ENCODE measurements around the gene CENPVL3.
"Not testable (repeated sequence)": the region's sequence is repeated elsewhere in the genome, so short reads cannot be mapped to it uniquely, and the experiment has no call there.

The CENPVL3 gene

GRCh38 chrX:51618241-51619155 lies at the start of gene CENPVL3:
Gene CENPVL3 (minus strand): TSS chrX:51618912. CDS start chrX:51618873, 39 bp downstream.
- not testable (repeated sequence) for DNase-seq (ENCODE audit: low read depth)

GRCh38 chrX:51665981-51666380 lies 47.3 kb upstream of the CENPVL3 start:
- DNase-seq (ENCODE audit: low read depth): no peak

GRCh38 chrX:51643377-51643776 lies 24.7 kb upstream of the CENPVL3 start:
- no peak for DNase-seq (ENCODE audit: low read depth)

GRCh38 chrX:51641421-51642021 lies 22.8 kb upstream of the CENPVL3 start:
- DNase-seq (ENCODE audit: low read depth): no peak

DNA sequence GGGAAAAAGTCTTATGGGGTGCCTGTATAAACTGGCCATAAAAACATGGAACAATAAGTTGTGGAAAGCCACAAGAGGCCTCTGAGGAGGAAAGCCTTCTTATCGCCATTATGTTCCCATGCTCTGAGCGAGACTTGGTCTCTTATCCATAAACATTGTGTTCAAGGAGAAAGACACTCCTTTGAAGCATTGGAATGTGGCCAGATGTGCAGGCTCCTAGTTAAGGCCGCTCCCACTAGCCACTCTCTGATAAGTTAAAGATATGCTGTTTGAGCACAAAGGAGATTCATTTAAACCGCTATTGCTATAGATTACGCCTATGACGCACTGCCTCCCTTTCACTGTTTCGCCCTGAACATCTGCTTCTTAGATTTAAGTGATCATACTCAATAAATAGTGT lies 17.8 kb upstream of the CENPVL3 start:
- DNase-seq (ENCODE audit: low read depth): not testable (repeated sequence)

DNA sequence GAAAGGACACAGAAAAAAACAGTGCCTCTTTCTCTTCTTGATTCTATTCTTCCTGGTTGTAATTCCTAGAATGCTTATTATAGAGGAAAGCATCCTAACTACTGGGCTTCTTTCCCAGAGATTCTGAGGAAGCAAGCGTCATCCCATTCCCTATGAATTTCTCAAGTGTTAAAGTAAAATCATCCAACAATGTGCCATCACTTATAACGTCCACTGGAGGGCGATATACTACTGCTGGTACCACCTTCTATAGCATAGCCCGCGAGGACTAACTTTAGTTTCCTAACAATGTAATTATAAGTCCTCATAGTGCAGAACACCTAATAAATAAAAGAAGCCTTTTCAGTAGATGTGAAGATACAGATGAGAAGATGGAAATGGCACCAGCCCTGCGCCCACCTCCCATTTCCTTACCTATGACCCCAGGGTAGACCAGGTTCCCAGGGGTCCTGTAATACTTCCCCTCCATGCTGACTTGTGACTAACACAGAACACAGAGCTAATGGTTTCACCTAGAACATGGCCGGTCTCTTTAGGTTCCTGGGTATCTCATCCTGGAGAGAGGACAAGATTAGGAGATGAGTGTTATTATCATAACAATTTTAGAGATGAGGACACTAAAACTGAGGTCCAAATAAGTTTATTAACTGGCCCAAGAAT lies 4.2 kb downstream of the CENPVL3 start:
- no peak for DNase-seq (ENCODE audit: low read depth)

DNA sequence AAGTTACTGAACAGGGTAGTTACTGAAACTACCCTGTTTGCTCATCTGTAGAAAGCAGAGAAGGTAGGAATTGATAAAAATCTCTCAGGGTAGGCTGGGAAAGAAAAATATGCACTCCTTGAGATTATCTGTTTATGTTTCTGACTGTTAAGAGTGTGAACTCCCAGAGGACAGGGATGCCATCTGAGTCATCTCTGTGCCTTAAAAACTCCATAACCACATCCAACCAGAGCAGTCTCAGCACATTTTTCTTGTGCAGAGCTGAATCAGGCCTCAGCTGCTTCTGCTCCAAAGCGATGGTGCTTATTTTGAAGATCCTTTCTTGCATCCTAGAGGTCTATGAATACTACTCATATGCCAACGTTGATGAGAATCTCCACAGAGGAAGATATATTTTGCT lies 9.9 kb downstream of the CENPVL3 start:
- DNase-seq (ENCODE audit: low read depth): no peak

DNA sequence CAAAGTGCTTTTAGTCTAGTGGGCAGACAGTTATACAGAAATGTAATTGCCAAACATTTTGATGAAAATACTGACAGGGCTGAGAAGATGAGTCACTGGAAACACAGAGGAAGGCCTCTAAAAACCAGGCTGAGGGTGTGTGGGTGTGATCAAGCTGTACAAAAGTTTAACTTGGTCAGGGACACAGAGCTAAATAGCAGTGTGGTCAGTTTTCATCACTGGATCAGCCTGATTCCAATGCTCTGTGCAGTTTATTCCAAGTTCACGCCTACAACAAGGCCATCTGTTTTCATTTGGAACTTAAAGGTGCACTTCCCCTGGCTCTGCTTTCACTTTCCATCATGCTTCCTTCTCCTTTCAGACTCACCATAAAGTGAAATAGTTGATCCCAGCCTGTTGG lies 10.6 kb downstream of the CENPVL3 start:
- DNase-seq (ENCODE audit: low read depth): no peak

GRCh38 chrX:51606446-51606845 lies 12.3 kb downstream of the CENPVL3 start:
- no peak for DNase-seq (ENCODE audit: low read depth)

- DNase-seq (ENCODE audit: low read depth): no peak
These were observed 19.8 kb downstream of the CENPVL3 start for GRCh38 chrX:51598899-51599298.

DNA sequence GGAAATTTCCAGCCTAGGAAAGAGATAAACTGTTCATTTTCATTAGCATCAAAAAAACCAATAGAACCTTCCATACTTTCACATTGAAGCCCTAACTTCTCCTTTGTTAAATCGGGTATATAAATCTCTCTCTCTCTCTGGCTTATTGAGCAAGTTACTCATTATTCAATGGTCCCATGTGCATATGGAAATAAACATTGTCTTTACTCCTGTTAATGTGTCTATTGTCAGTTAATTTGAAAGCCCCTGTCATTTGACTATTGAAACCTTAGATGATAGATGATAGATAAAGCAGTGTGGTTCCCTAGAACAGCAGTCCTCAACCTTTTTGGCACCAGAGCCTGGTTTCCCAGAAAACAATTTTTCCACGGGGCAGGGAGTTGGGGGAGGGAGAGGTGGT lies 46.8 kb downstream of the CENPVL3 start:
- DNase-seq (ENCODE audit: low read depth): no peak

GRCh38 chrX:51569561-51569960 lies 49.2 kb downstream of the CENPVL3 start:
- DNase-seq (ENCODE audit: low read depth): no peak

- DNase-seq (ENCODE audit: low read depth): peak; percentile 22
These were observed 50.1 kb downstream of the CENPVL3 start for GRCh38 chrX:51568586-51568985.
